ENCODE results near the gene PLD5.

Gene PLD5

DNA sequence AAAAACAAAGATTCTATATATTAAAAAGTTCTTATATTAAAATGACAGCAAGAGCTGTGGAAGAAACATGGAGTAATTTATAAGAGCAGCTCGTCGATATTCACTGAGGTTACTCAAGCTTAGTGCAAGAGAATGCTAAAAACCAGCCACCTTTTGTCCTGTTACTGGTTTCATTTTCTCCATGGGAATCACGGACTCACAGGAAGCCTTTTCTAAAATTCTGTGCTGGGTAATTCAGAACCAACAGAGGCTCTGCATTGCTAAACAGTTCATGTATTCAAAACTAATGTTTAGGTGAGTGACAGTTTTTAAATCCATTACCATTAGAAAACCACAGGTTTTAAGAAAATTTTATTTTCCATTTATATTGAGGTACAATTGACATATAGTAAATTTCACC is 377.8 kb downstream of the PLD5 start:
- Histone ChIP-seq H3K9ac (ENCODE audit: low read length) (no peak overlapping the region), H3K9me2 (ENCODE audit: low read depth, low read length) (no peaks in the 10 kb centered on the region), H3K36me3 (ENCODE audit: insufficient read depth, low read length) (no peaks in the 10 kb centered on the region), H3K4me2 (ENCODE audit: low read length) (no peak overlapping the region), H3K4me1 (ENCODE audit: insufficient read depth, low read length, severe bottlenecking) (no peaks in the 10 kb centered on the region), H3K4me3 (ENCODE audit: low read depth, low read length, poor library complexity, severe bottlenecking) (no peak overlapping the region), H3F3A (ENCODE audit: insufficient read depth, low read length) (no peaks in the 10 kb centered on the region), H3K9me3 (ENCODE audit: low read length) (no peaks in the 10 kb centered on the region), H2AFZ (ENCODE audit: low read length) (no peak overlapping the region), H3K27ac (ENCODE audit: low read depth, low read length, poor library complexity, severe bottlenecking) (no peak overlapping the region), H4K20me1 (ENCODE audit: insufficient read depth, low read length) (no peaks in the 10 kb centered on the region), H3K79me2 (ENCODE audit: insufficient read depth, low read length) (no peaks in the 10 kb centered on the region), H3K27me3 (ENCODE audit: insufficient read depth, low read length) (no peaks in the 10 kb centered on the region)
- TF ChIP-seq, protein P1, sequence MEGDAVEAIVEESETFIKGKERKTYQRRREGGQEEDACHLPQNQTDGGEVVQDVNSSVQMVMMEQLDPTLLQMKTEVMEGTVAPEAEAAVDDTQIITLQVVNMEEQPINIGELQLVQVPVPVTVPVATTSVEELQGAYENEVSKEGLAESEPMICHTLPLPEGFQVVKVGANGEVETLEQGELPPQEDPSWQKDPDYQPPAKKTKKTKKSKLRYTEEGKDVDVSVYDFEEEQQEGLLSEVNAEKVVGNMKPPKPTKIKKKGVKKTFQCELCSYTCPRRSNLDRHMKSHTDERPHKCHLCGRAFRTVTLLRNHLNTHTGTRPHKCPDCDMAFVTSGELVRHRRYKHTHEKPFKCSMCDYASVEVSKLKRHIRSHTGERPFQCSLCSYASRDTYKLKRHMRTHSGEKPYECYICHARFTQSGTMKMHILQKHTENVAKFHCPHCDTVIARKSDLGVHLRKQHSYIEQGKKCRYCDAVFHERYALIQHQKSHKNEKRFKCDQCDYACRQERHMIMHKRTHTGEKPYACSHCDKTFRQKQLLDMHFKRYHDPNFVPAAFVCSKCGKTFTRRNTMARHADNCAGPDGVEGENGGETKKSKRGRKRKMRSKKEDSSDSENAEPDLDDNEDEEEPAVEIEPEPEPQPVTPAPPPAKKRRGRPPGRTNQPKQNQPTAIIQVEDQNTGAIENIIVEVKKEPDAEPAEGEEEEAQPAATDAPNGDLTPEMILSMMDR (IDR thresholded peaks at IDR 0.05; ENCODE audit: low read length) = no peak
- TF ChIP-seq EZH2 (IDR thresholded peaks at IDR 0.05; ENCODE audit: borderline replicate concordance, low read length) = no peak

DNA sequence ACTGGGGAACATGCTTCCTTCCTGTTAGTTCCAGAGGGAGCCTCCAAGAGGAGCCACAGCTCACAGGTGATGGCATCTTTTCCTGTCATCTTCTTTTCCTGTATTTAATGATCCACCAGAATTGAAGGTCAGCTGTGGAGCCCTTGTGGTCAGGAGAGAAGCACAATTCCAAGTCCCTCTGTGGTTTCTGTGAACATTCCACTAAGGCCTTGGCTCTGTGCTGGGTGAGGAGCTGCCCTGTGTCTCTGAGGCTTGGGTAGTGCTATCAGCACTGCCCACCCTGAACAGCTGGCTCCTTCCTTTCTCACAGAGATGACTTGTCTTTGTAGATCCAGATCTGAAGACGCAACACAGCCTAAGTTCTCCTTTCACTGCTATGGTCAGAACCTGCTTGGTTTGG is 383.7 kb downstream of the PLD5 start:
- Histone ChIP-seq H3K36me3 (ENCODE audit: insufficient read depth, low read length) (no peaks in the 10 kb centered on the region), H3F3A (ENCODE audit: insufficient read depth, low read length) (no peaks in the 10 kb centered on the region), H2AFZ (ENCODE audit: low read length) (no peak overlapping the region), H3K27me3 (ENCODE audit: insufficient read depth, low read length) (no peaks in the 10 kb centered on the region), H3K4me3 (ENCODE audit: low read depth, low read length, poor library complexity, severe bottlenecking) (no peak overlapping the region), H3K9me2 (ENCODE audit: low read depth, low read length) (no peaks in the 10 kb centered on the region), H3K27ac (ENCODE audit: low read depth, low read length, poor library complexity, severe bottlenecking) (no peak overlapping the region), H3K4me1 (ENCODE audit: insufficient read depth, low read length, severe bottlenecking) (no peaks in the 10 kb centered on the region), H3K79me2 (ENCODE audit: insufficient read depth, low read length) (no peaks in the 10 kb centered on the region), H3K4me2 (ENCODE audit: low read length) (no peak overlapping the region), H3K9ac (ENCODE audit: low read length) (no peak overlapping the region), H4K20me1 (ENCODE audit: insufficient read depth, low read length) (no peaks in the 10 kb centered on the region), H3K9me3 (ENCODE audit: low read length) (no peaks in the 10 kb centered on the region)
- TF ChIP-seq, protein P1 (IDR thresholded peaks at IDR 0.05; ENCODE audit: low read length) = no peak
- no peak for TF ChIP-seq EZH2 (IDR thresholded peaks at IDR 0.05; ENCODE audit: borderline replicate concordance, low read length)

DNA sequence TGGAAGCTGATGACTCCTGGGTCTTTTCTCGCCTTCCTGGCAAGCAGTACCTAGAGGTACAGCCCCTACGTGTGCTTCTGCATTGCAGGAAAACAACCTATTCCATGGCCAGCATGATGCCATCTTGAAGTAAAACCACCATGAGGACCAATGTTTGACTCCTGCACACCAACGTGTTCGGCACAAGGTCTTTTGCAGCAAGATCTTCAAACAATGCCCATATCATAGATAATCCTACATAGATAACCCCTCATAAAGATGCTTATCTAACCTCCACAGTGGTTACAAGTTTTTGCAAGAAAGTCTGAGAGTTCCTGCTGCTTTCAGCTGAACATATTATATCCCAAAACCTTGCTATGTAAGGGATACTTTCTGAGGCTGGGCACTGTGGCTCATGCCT is 384.5 kb downstream of the PLD5 start:
- Histone ChIP-seq H4K20me1 (ENCODE audit: insufficient read depth, low read length) (no peaks in the 10 kb centered on the region), H3K27me3 (ENCODE audit: insufficient read depth, low read length) (no peaks in the 10 kb centered on the region), H3K27ac (ENCODE audit: low read depth, low read length, poor library complexity, severe bottlenecking) (no peak overlapping the region), H3K4me2 (ENCODE audit: low read length) (no peak overlapping the region), H3F3A (ENCODE audit: insufficient read depth, low read length) (no peaks in the 10 kb centered on the region), H3K4me1 (ENCODE audit: insufficient read depth, low read length, severe bottlenecking) (no peaks in the 10 kb centered on the region), H3K79me2 (ENCODE audit: insufficient read depth, low read length) (no peaks in the 10 kb centered on the region), H3K9ac (ENCODE audit: low read length) (no peak overlapping the region), H3K4me3 (ENCODE audit: low read depth, low read length, poor library complexity, severe bottlenecking) (no peak overlapping the region), H3K9me3 (ENCODE audit: low read length) (no peaks in the 10 kb centered on the region), H2AFZ (ENCODE audit: low read length) (no peak overlapping the region), H3K36me3 (ENCODE audit: insufficient read depth, low read length) (no peaks in the 10 kb centered on the region), H3K9me2 (ENCODE audit: low read depth, low read length) (no peaks in the 10 kb centered on the region)
- no peak for TF ChIP-seq EZH2 (IDR thresholded peaks at IDR 0.05; ENCODE audit: borderline replicate concordance, low read length)
- TF ChIP-seq, protein P1 (IDR thresholded peaks at IDR 0.05; ENCODE audit: low read length) = no peak

Data from OCI-LY1 (cell line).